Activated gamma-delta T cell (primary cell): ENCODE data around the gene CCER1.

Experiments
- DNase-seq: peaks from one replicate; lab custom pipeline; 2025; lab: John Stamatoyannopoulos, UW

Gene CCER1

DNA sequence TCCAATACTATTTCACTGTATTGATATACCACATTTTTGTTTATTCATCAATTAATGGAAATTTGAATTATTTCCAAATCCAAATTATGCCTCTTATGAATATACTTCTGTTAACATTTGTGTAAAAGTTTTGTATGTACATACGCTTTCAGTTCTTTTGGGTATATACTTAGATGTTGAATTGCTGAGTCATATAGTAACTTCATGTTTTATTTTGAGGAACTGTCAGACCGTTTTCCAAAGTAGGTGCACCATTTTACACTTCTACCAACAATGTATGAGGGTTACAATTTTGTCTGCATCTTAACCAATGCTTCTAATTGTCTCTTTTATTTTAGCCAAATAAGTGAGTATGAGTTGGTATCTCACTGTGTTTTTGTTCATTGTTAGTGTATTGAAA is 10.2 kb upstream of the CCER1 start:
- no peak for DNase-seq

DNA sequence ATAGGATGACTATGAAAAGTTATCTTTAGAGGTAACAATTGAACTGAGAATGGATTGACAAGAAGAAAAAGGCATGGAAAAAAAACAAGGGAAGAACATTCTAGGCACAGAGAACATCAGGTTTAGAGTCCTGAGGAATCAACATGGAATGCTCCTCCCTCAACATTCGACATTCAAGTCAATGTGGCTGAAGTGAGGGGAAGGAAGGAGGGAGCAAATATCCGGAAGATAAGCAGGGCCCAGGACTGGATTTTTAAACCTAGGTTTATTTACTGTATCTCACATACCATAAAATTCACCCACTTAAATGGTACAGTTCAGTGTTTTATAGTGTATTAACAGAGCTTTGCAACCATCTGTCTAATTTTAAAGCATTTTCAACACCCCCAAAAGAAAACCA is 9.6 kb upstream of the CCER1 start:
- DNase-seq: no peak

GRCh38 chr12:90963946-90964345 is 9.0 kb upstream of the CCER1 start:
- no peak for DNase-seq

- no peak for DNase-seq
These were observed 6.2 kb upstream of the CCER1 start for GRCh38 chr12:90961154-90961553.

- DNase-seq: no peak
These were observed 4.7 kb upstream of the CCER1 start for GRCh38 chr12:90959538-90960139.

GRCh38 chr12:90959032-90959431 is 4.1 kb upstream of the CCER1 start:
- no peak for DNase-seq

GRCh38 chr12:90958347-90958746 is 3.4 kb upstream of the CCER1 start:
- no peak for DNase-seq

DNA sequence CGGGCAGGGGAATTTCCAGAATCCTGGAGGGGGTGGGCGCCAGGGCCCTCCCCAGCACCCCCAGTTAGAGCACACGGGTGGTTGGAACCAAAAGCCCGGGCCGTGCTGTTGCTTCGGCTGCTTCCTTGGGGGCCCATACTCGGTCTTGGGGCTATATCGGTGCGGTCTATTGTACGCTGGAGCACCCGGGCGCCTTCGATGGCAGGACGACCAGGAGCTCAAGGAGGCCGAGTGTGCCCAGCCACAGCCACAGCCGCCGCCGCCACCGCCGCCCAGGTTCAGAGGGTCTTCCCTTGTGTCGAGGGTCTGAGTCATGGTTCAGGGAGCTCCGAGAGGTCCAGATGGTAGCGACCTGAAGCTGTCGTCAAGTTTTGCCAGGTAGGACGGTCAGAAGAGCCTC is 548 bp downstream of the CCER1 start:
- no peak for DNase-seq

- no peak for DNase-seq
These were observed 987 bp downstream of the CCER1 start for GRCh38 chr12:90953956-90954421.

GRCh38 chr12:90951432-90952105 is 3.4 kb downstream of the CCER1 start:
- no peak for DNase-seq

GRCh38 chr12:90947869-90948268 is 7.1 kb downstream of the CCER1 start:
- no peak for DNase-seq

GRCh38 chr12:90945070-90945649 is 9.8 kb downstream of the CCER1 start:
- no peak for DNase-seq

DNA sequence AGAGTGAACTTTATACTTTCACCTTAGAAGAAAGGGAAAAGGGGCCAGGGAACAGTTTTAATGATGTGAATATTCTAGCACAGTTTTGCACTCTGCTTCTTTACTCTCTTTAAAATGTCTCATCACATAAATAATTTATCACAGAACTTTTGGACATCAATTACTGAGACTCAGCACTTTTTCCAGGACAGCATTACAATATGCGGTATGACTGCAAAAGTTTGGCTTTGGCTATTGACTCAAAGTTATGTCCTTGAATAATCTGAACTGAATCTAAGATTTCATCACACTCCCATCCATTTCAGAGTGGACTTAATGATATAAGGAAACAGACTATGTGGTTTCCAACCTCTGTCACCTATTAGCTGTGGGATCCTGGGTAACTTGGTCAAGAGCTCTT is 11.7 kb downstream of the CCER1 start:
- no peak for DNase-seq

GRCh38 chr12:90940872-90941499 is 14.0 kb downstream of the CCER1 start:
- DNase-seq: no peak

DNA sequence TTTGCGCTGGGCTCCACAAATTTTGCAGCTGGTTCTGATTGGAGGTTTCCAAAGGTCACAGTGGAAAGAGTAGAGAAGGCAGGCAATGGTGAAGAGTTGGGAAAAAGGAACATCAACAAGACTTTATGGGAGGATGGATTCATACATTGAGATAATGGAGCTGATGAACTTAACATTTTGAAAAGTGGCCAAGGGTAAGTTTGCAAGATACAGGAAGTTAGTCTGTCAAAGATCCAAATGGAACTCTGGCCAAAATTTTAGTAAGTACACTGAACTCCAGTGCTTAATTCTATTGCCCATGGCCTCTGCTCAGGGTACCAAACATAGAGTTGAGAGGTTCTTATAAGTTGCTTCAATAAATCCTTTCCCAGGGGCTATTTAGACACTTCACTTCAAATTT is 15.6 kb downstream of the CCER1 start:
- no peak for DNase-seq

DNA sequence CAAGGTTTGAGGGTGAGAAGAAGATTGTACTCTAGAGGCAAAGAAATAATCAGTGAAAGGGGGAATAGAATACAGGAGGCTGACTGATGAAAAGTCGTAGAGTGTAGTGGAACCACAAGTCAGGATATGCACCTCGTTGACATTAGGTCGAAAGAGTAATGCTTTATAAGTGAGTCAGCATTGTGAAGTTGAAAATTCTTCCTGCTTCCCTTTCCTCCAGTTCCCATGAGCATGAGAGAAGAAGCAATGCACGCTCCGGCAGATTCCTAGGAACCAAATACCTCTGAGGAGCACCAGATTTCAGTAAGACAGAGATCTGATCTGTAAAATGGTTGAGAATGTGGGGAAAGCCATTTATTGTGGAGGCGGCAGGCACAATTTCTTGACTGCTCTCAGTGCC is 16.5 kb downstream of the CCER1 start:
- DNase-seq: no peak

DNA sequence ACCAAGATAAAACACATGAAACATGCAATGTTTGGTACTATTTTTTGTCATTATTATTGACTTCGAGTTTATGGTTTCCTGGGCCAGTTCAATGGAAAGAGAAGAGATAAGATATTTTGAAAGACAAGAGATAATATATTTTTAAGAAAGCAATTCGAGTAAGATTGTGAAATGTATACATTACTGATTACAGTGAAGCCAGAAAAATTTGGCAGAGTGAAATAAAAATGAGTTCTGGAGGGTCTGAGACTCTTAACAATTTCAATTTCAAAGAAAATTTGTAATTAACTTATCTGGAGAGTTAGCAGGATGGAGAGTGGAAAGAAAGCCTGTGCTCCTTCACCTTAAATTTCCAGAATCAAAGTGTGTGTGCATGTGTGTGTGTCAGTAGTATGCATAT is 17.3 kb downstream of the CCER1 start:
- DNase-seq: no peak

DNA sequence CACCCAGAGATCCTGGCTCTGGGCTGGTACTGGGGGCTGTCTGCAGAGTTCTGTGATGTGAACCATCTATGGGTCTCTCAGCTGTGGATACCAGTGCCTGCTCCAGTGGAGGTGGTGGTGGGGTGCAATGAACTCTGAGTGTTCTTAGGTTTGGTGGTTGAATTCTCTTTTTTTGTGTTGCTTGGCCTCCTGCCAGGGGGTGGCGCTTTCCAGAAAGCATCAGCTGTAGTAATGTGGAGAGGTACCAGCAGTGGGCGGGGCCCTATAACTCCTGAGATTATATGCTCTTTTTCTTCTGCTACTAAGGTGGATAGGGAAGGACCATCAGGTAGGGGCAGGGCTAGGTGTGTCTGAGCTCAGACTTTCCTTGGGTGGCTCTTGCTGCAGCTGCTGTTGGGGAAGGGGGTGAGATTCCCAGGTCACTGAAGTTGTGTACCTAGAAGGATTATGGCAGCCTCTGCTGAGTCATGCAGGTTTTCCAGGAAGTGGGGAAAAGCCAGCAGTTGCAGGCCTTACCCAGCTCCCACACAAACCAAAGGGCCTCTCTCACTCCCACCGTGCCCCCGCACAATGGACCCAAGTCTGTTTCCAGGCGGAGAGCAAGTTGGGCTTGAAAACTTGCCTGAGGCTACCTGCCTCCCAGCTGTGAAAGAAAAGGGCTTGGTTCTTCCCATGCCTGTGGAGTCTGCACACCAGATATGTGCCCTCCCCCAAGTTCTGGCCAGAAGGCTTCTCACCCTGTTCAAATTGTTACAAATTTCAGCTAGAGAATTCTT is 18.6 kb downstream of the CCER1 start:
- DNase-seq: no peak

GRCh38 chr12:90925562-90925961 is 29.4 kb downstream of the CCER1 start:
- no peak for DNase-seq

DNA sequence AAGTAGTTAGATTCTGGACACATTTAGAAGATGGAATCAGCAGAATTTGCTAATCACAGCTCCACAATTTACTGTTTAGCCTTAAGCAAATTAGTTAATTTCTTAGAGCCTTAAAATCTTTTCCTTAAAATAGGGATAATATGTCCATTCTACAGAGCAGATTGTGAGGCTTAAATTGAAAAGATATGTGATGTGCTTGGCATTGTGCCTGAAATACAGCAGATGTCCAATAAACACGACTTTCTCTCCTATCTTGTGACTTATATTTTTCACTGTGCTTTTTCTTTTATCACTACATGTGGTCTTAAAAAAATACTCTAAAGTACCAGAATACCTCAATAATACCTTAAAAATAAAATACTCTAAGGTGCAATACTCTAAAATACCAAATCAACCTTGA is 30.6 kb downstream of the CCER1 start:
- DNase-seq: no peak

- no peak for DNase-seq
These were observed 32.8 kb downstream of the CCER1 start for GRCh38 chr12:90922145-90922627.

DNA sequence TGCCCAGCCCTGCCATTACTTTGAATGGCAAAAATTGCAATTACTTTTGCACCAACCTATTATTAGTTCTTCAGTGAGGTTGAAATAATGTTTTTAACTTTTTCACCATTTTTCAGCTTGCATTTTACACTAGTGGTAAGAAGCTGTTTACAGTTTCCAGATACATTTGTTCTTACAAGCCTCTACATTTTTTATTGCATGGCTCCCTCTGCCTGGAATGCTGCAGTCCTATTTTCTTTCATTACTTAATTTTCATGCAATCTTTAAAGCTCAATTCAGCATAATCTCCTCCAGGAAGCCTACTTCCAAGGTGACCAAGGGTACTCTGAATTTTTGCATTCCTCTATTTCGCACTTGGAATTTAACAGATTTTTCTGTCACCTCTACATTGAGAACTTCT is 33.4 kb downstream of the CCER1 start:
- no peak for DNase-seq
